Measurements from ENCODE around the gene QKI. TPM values are rescaled to one million over a fixed set of nuclear protein-coding genes. Genes with fewer than 3 reads are reported as not detected.
A peak's percentile ranks its signal among the peaks of the same experiment; 100 is the strongest.

The QKI gene
- total RNA-seq, 4 donors from 2014 or later, result 283 to 425 (median 344) TPM

- H3K4me3 ChIP-seq, result no peak overlapping the region
- intact Hi-C loops (cut with DNase I; ENCODE audit: low total_unique reads), result no loop called here
- H3K36me3 ChIP-seq, result no peaks in the 10 kb centered on the region
- DNase-seq (no peak), ATAC-seq (no peak)
- in situ Hi-C loops (cut with MboI; ENCODE audit: low sequenced_read_pairs in 4 of 4), result no loop called here
- TF ChIP-seq POLR2A (IDR thresholded peaks at IDR 0.05) (no peak), CTCF (IDR thresholded peaks at IDR 0.05 in 4 of 5, conservative IDR thresholded peaks at IDR 0.05 in 1 of 5) (no peak)
- H3K27me3 ChIP-seq, result no peaks in the 10 kb centered on the region
- peak overlapping the region; percentile 52 to 83 (median 72) for H3K27ac ChIP-seq
- H3K9me3 ChIP-seq, result no peaks in the 10 kb centered on the region
- peaks cover 78 to 81% of the 10 kb centered on the region in 2 donors for H3K4me1 ChIP-seq
Observed at GRCh38 chr6:163545370-163545769, 130.9 kb downstream of the QKI start.

- ATAC-seq, result peak; percentile 76 to 80
- H3K9me3 ChIP-seq, result no peaks in the 10 kb centered on the region
- no peak overlapping the region for H3K4me3 ChIP-seq
- peaks cover 59 to 67% of the 10 kb centered on the region in 2 donors for H3K4me1 ChIP-seq
- TF ChIP-seq POLR2A (IDR thresholded peaks at IDR 0.05), result no peak
- TF ChIP-seq CTCF (IDR thresholded peaks at IDR 0.05 in 4 of 5, conservative IDR thresholded peaks at IDR 0.05 in 1 of 5), result no peak
- in situ Hi-C loops (cut with MboI; ENCODE audit: low sequenced_read_pairs in 4 of 4), result no loop called here
- DNase-seq, result no peak
- no peaks in the 10 kb centered on the region for H3K36me3 ChIP-seq
- peak overlapping the region; percentile 65 to 83 (median 74) for H3K27ac ChIP-seq
- intact Hi-C loops (cut with DNase I; ENCODE audit: low total_unique reads), result no loop called here
- H3K27me3 ChIP-seq, result no peaks in the 10 kb centered on the region
Observed at GRCh38 chr6:163547287-163547686, 132.8 kb downstream of the QKI start.

- TF ChIP-seq CTCF (IDR thresholded peaks at IDR 0.05 in 4 of 5, conservative IDR thresholded peaks at IDR 0.05 in 1 of 5), result no peak
- no peak for TF ChIP-seq POLR2A (IDR thresholded peaks at IDR 0.05)
- H3K27me3 ChIP-seq, result no peaks in the 10 kb centered on the region
- H3K9me3 ChIP-seq, result no peaks in the 10 kb centered on the region
- H3K27ac ChIP-seq, result peak overlapping the region; percentile 65 to 83 (median 74)
- DNase-seq (no peak), ATAC-seq (no peak)
- no peaks in the 10 kb centered on the region for H3K36me3 ChIP-seq
- in situ Hi-C loops (cut with MboI; ENCODE audit: low sequenced_read_pairs in 4 of 4) (no loop called here), intact Hi-C loops (cut with DNase I; ENCODE audit: low total_unique reads) (no loop called here)
- peaks cover 58 to 65% of the 10 kb centered on the region in 2 donors for H3K4me1 ChIP-seq
- no peak overlapping the region for H3K4me3 ChIP-seq
Observed at GRCh38 chr6:163548624-163549023, 134.1 kb downstream of the QKI start.

DNA sequence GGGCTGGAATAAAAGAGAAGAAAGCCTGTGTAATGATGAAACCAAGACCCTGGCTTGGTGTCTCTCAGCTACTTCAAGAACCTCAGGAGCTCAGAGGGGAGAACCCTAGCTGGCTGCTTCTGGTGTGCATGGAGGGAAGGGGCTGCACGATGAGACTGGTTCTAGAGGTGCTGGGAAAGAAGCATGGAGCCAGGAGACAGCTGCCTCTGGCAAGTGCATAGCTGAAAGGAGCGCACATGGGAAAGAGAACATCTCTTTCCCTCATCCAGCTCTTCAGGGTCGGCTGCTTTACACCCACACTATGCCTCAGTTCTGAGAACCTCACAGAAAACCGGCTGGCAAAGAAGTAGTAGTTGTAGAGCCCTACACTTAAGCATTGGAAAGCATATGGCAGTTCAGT lies 139.5 kb downstream of the QKI start:
- Histone ChIP-seq H3K27me3 (no peaks in the 10 kb centered on the region), H3K36me3 (no peaks in the 10 kb centered on the region), H3K4me1 (peaks cover 36 to 44% of the 10 kb centered on the region in 2 donors), H3K27ac (peak overlapping the region; percentile 32 to 79 (median 54)), H3K9me3 (no peaks in the 10 kb centered on the region), H3K4me3 (no peak overlapping the region)
- no peak for TF ChIP-seq POLR2A (IDR thresholded peaks at IDR 0.05)
- DNase-seq, result no peak
- in situ Hi-C loops (cut with MboI; ENCODE audit: low sequenced_read_pairs in 4 of 4), result loop anchor here in 1 of 4 donors (25.0 kb wide), 1 partner anchor 367 kb away; no protein-coding TSS in a partner anchor
- intact Hi-C loops (cut with DNase I; ENCODE audit: low total_unique reads), result no loop called here
- ATAC-seq, result no peak

GRCh38 chr6:163554663-163555062 lies 140.1 kb downstream of the QKI start:
- intact Hi-C loops (cut with DNase I; ENCODE audit: low total_unique reads), result no loop called here

More at GRCh38 chr6:163554663-163555062, 140.1 kb downstream of the QKI start:
- H3K4me3 ChIP-seq, result no peak overlapping the region
- ATAC-seq, result peak; percentile 27 to 62
- DNase-seq, result peak in 1 of 2 donors; percentile 55
- H3K4me1 ChIP-seq, result peaks cover 39 to 48% of the 10 kb centered on the region in 2 donors
- TF ChIP-seq CTCF (IDR thresholded peaks at IDR 0.05 in 4 of 5, conservative IDR thresholded peaks at IDR 0.05 in 1 of 5), result peak in 4 of 5 experiments; percentile 17 to 57 (median 40)
- TF ChIP-seq POLR2A (IDR thresholded peaks at IDR 0.05), result no peak
- in situ Hi-C loops (cut with MboI; ENCODE audit: low sequenced_read_pairs in 4 of 4), result loop anchor here in 1 of 4 donors (25.0 kb wide), 1 partner anchor 367 kb away; no protein-coding TSS in a partner anchor
- H3K27ac ChIP-seq, result peak overlapping the region; percentile 32 to 79 (median 54)
- H3K27me3 ChIP-seq, result no peaks in the 10 kb centered on the region
- H3K9me3 ChIP-seq, result no peaks in the 10 kb centered on the region
- no peaks in the 10 kb centered on the region for H3K36me3 ChIP-seq

All from gastrocnemius medialis (tissue), 4 donors.